ENCODE data around the gene SPAG5.

- TF ChIP-seq USF2 (CRISPR knock-in tag; IDR thresholded peaks at IDR 0.05) = no peak
- no peak for TF ChIP-seq ZBTB8A (IDR thresholded peaks at IDR 0.05; ENCODE audit: partially characterized antibody)
- TF ChIP-seq NBN (IDR thresholded peaks at IDR 0.05; ENCODE audit: low read depth) = no peak
Observed at GRCh38 chr17:28571361-28572122, 27.3 kb downstream of the SPAG5 start, which contains the start of gene PIGS.

All from K562 (cell line).